H1 (cell line): ENCODE data around the gene PROSER2. TPM values are rescaled to one million over a fixed set of nuclear protein-coding genes. Genes with fewer than 3 reads are reported as not detected.

ENCODE experiments used
- CTCF ChIA-PET: fragments of 300-600 bp; sonication (Branson Sonifier 250); formaldehyde crosslinking; loops from one replicate; lab custom pipeline; 2021; ENCODE audit not compliant: partially characterized antibody; lab: Charles Lee
- POLR2A ChIA-PET: fragments of 300-600 bp; sonication (Branson Sonifier 250); formaldehyde crosslinking; loops from one replicate; lab custom pipeline; 2021; ENCODE audit warnings: inconsistent platforms; ENCODE audit not compliant: partially characterized antibody; lab: Charles Lee
- DNase-seq, 2 experiments: peaks; one replicate each; pipeline versions ENCODE4 v3.0.0 to v3.0.0-alpha.2; 2010 to 2022; ENCODE audit warnings: low spot score in 2 of 2, low read depth in 1 of 2, mixed read lengths in 1 of 2
- FAIRE-seq: peaks from 2 replicates; lab custom pipeline; 2011; peaks lifted over from hg19 to GRCh38; lab: Jason Lieb, UNC
- H2AFZ ChIP-seq: 2 replicates; pipeline ENCODE4 v1.8.1; 2012; ENCODE audit warnings: low read length, inconsistent platforms
- H2AK5ac ChIP-seq: 2 replicates; pipeline ENCODE4 v1.6.1; 2013; ENCODE audit warnings: low read depth, low read length
- H2BK120ac ChIP-seq: replicated peaks from 2 replicates; pipeline ENCODE3; 2013; ENCODE audit warnings: low read depth, low read length, inconsistent platforms
- H2BK12ac ChIP-seq: 2 replicates; pipeline ENCODE4 v1.6.1; 2013; ENCODE audit warnings: low read depth, low read length
- H2BK15ac ChIP-seq: 2 replicates; pipeline ENCODE4 v1.6.1; 2013; ENCODE audit warnings: low read length
- H2BK20ac ChIP-seq: 2 replicates; pipeline ENCODE4 v1.6.1; 2013; ENCODE audit warnings: low read length
- H2BK5ac ChIP-seq: 2 replicates; pipeline ENCODE4 v1.6.1; 2013; ENCODE audit warnings: low read depth, low read length
- H3K14ac ChIP-seq: 2 replicates; pipeline ENCODE4 v1.6.1; 2013; ENCODE audit warnings: inconsistent platforms; ENCODE audit not compliant: insufficient read length
- H3K18ac ChIP-seq: 2 replicates; pipeline ENCODE4 v1.6.1; 2013; ENCODE audit warnings: low read length; ENCODE audit errors: extremely low read depth
- H3K23ac ChIP-seq: 2 replicates; pipeline ENCODE4 v1.6.1; 2013; ENCODE audit warnings: inconsistent platforms; ENCODE audit not compliant: insufficient read length
- H3K23me2 ChIP-seq: 2 replicates; pipeline ENCODE4 v1.6.1; 2013; ENCODE audit warnings: low read depth, low read length
- H3K27ac ChIP-seq: 2 replicates; pipeline ENCODE4 v1.6.1; 2011; ENCODE audit warnings: low read depth, low read length, inconsistent platforms
- H3K27me3 ChIP-seq, 4 experiments: replicated peaks in 1 of 4; 1 replicate in 1 of 4; 2 replicates in 3 of 4; pipeline versions ENCODE4 v1.6.1 to v1.8.1; 2011 to 2013; ENCODE audit warnings: low read length in 3 of 4, mild to moderate bottlenecking in 3 of 4, inconsistent platforms in 2 of 4, mixed read lengths in 2 of 4, moderate library complexity in 1 of 4; ENCODE audit not compliant: control insufficient read depth in 3 of 4, insufficient read depth in 3 of 4; ENCODE audit errors: extremely low read depth in 1 of 4
- H3K36me3 ChIP-seq, 4 experiments: 2 replicates each; pipeline versions ENCODE4 v1.6.1 to v1.8.1; 2011 to 2013; ENCODE audit warnings: mild to moderate bottlenecking in 4 of 4, low read length in 3 of 4, moderate library complexity in 2 of 4, control low read depth in 1 of 4, inconsistent platforms in 1 of 4; ENCODE audit not compliant: insufficient read depth in 4 of 4, control insufficient read depth in 2 of 4
- H3K4ac ChIP-seq: replicated peaks from 2 replicates; pipeline ENCODE3; 2013; ENCODE audit warnings: low read length, low read depth, mixed read lengths, inconsistent platforms; ENCODE audit not compliant: insufficient read length
- H3K4me1 ChIP-seq, 4 experiments: replicated peaks in 1 of 4; 1 replicate in 1 of 4; 2 replicates in 3 of 4; pipeline versions ENCODE4 v1.6.1 to v1.8.1; 2011 to 2013; ENCODE audit warnings: low read length in 3 of 4, inconsistent platforms in 2 of 4, mixed read lengths in 1 of 4; ENCODE audit not compliant: insufficient read depth in 4 of 4, control insufficient read depth in 3 of 4
- H3K4me2 ChIP-seq, 2 experiments: 2 replicates each; pipeline versions ENCODE4 v1.6.1 to v1.8.1; 2011 to 2013; ENCODE audit warnings: low read depth in 2 of 2, low read length in 2 of 2, control low read depth in 1 of 2, inconsistent platforms in 1 of 2, mild to moderate bottlenecking in 1 of 2; ENCODE audit not compliant: insufficient read depth in 1 of 2
- H3K4me3 ChIP-seq, 4 experiments: fragments of 200-600, 300-600 bp in 1 of 4; sonication (generic), shearing (Covaris generic), sonication (Bioruptor Twin) in 1 of 4; 2 replicates each; pipeline versions ENCODE4 v1.5.1 to v1.8.1; 2011 to 2016; ENCODE audit warnings: low read length in 4 of 4, low read depth in 3 of 4, control low read depth in 2 of 4, inconsistent platforms in 2 of 4, mild to moderate bottlenecking in 2 of 4, mixed read lengths in 1 of 4, moderate library complexity in 1 of 4; ENCODE audit not compliant: insufficient read depth in 2 of 4; ENCODE audit errors: extremely low read depth in 1 of 4
- H3K56ac ChIP-seq: replicated peaks from 2 replicates; pipeline ENCODE3; 2013; ENCODE audit warnings: low read depth, mild to moderate bottlenecking, mixed read lengths, low read length, inconsistent platforms; ENCODE audit not compliant: insufficient read length
- H3K79me1 ChIP-seq: 2 replicates; pipeline ENCODE4 v1.6.1; 2013; ENCODE audit warnings: low read depth, low read length, control low read depth
- H3K79me2 ChIP-seq, 2 experiments: 2 replicates each; pipeline versions ENCODE4 v1.6.1 to v1.8.1; 2012 to 2013; ENCODE audit warnings: low read length in 2 of 2, mild to moderate bottlenecking in 2 of 2, inconsistent platforms in 1 of 2; ENCODE audit not compliant: insufficient read depth in 2 of 2, control insufficient read depth in 1 of 2
- H3K9ac ChIP-seq, 4 experiments: replicated peaks in 1 of 4; 1 replicate in 1 of 4; 2 replicates in 3 of 4; pipeline versions ENCODE4 v1.6.1 to v1.8.1; 2011 to 2013; ENCODE audit warnings: low read depth in 3 of 4, low read length in 3 of 4, control low read depth in 2 of 4, mild to moderate bottlenecking in 2 of 4, moderate library complexity in 2 of 4, inconsistent platforms in 1 of 4; ENCODE audit errors: extremely low read depth in 1 of 4
- H3K9me3 ChIP-seq, 2 experiments: 2 replicates each; pipeline versions ENCODE4 v1.6.1 to v1.8.1; 2012 to 2013; ENCODE audit warnings: mild to moderate bottlenecking in 2 of 2, moderate library complexity in 2 of 2, control low read depth in 1 of 2, inconsistent platforms in 1 of 2, low read depth in 1 of 2, low read length in 1 of 2, mixed read lengths in 1 of 2; ENCODE audit not compliant: insufficient read depth in 2 of 2
- H4K20me1 ChIP-seq, 2 experiments: replicated peaks in 1 of 2; 2 replicates each; pipeline versions ENCODE3 to v1.8.1; 2011 to 2013; ENCODE audit warnings: inconsistent platforms in 2 of 2, low read length in 2 of 2, mild to moderate bottlenecking in 1 of 2; ENCODE audit not compliant: insufficient read depth in 2 of 2, control insufficient read depth in 1 of 2
- H4K5ac ChIP-seq: 2 replicates; pipeline ENCODE4 v1.6.1; 2013; ENCODE audit warnings: low read length, low read depth, mixed read lengths, inconsistent platforms; ENCODE audit not compliant: insufficient read length
- H4K8ac ChIP-seq: 2 replicates; pipeline ENCODE4 v1.8.0; 2013; ENCODE audit warnings: mild to moderate bottlenecking, moderate library complexity, low read length, inconsistent platforms; ENCODE audit not compliant: insufficient read depth; ENCODE audit errors: extremely low read depth
- H4K91ac ChIP-seq: replicated peaks from 2 replicates; pipeline ENCODE3; 2013; ENCODE audit warnings: low read length, mixed read lengths, inconsistent platforms; ENCODE audit not compliant: insufficient read length
- ASH2L ChIP-seq: fragments of 200-600, 300-600 bp; sonication (generic); IDR thresholded peaks from one replicate; pipeline ENCODE4 v1.7.1; 2017; ENCODE audit warnings: low read length
- BCL11A ChIP-seq, 2 experiments: IDR thresholded peaks; one replicate each; pipeline ENCODE4 v1.6.1; 2011; ENCODE audit warnings: low read depth in 2 of 2, low read length in 2 of 2, mild to moderate bottlenecking in 2 of 2
- CBX8 ChIP-seq: fragments of 300-800, 300-1000 bp; sonication (generic); IDR thresholded peaks from 2 replicates; pipeline ENCODE4 v1.7.1; 2016; ENCODE audit warnings: low read depth, low read length, borderline replicate concordance
- GABPA ChIP-seq: IDR thresholded peaks from 2 replicates; pipeline ENCODE4 v1.6.1; 2011; ENCODE audit warnings: mild to moderate bottlenecking, low read length, moderate library complexity, borderline replicate concordance; ENCODE audit not compliant: insufficient read depth
- KDM1A ChIP-seq: fragments of 200-600, 300-600 bp; sonication (generic); IDR thresholded peaks from 2 replicates; pipeline ENCODE4 v1.7.1; 2016; ENCODE audit warnings: mild to moderate bottlenecking, low read length, borderline replicate concordance
- MAFK ChIP-seq: IDR thresholded peaks from 2 replicates; pipeline ENCODE4 v1.6.1; 2012; ENCODE audit warnings: low read depth, mild to moderate bottlenecking, improper control_type of control experiment, low read length
- NANOG ChIP-seq: IDR thresholded peaks from 2 replicates; pipeline ENCODE4 v1.6.1; 2011; ENCODE audit warnings: low read length, low read depth, mild to moderate bottlenecking, inconsistent platforms; ENCODE audit not compliant: insufficient read depth, poor library complexity, severe bottlenecking
- PHF8 ChIP-seq: fragments of 200-600 bp; sonication (generic); conservative IDR thresholded peaks from 2 replicates; pipeline ENCODE4 v1.7.1; 2012; ENCODE audit warnings: low read depth, mild to moderate bottlenecking, inconsistent platforms, low read length, moderate library complexity
- POU5F1 ChIP-seq: IDR thresholded peaks from 2 replicates; pipeline ENCODE4 v1.6.1; 2011; ENCODE audit warnings: low read depth, mild to moderate bottlenecking, low read length, moderate library complexity
- RNF2 ChIP-seq: fragments of 200-900, 300-1000 bp; sonication (generic); IDR thresholded peaks from 2 replicates; pipeline ENCODE4 v1.7.1; 2016; ENCODE audit warnings: borderline replicate concordance, low read depth, mild to moderate bottlenecking, antibody characterized with exemption, low read length; ENCODE audit not compliant: poor library complexity, severe bottlenecking; ENCODE audit errors: missing control alignments
- RXRA ChIP-seq: IDR thresholded peaks from 2 replicates; pipeline ENCODE4 v1.6.1; 2011; ENCODE audit warnings: low read depth, mild to moderate bottlenecking, low read length, moderate library complexity; ENCODE audit not compliant: insufficient read depth
- SIX5 ChIP-seq: IDR thresholded peaks from 2 replicates; pipeline ENCODE4 v1.6.1; 2011; ENCODE audit warnings: mild to moderate bottlenecking, low read depth, low read length
- SP1 ChIP-seq: IDR thresholded peaks from 2 replicates; pipeline ENCODE4 v1.6.1; 2011; ENCODE audit warnings: low read depth, low read length
- SUZ12 ChIP-seq: fragments of 200-600 bp; sonication (generic); IDR thresholded peaks from 2 replicates; pipeline ENCODE4 v1.6.1; 2012; ENCODE audit warnings: mild to moderate bottlenecking, inconsistent platforms, low read length, moderate library complexity, mixed read lengths
- WGBS, 2 experiments: shearing (Covaris generic) in 1 of 2; methylation state at CpG; one replicate each; pipeline versions ENCODE4 v1.1.6 to v1.1.7; 2013 to 2015; ENCODE audit warnings: low lambda C conversion rate in 2 of 2, mixed read lengths in 2 of 2, inconsistent platforms in 1 of 2, low coverage in 1 of 2, missing lambda C conversion rate in 1 of 2; ENCODE audit not compliant: insufficient replicate concordance in 2 of 2, insufficient coverage in 1 of 2, insufficient read length in 1 of 2; ENCODE audit errors: extremely low coverage in 1 of 2, missing lambda C conversion rate in 1 of 2; 5-methylcytosine and 5-hydroxymethylcytosine counted together
- polyA plus RNA-seq, 7 experiments: library from polyadenylated mRNA; depleted of rRNA in 3 of 7; stranded (reverse) in 5 of 7; unstranded in 2 of 7; fragments of >200 nt in 5 of 7; fragments of 200-250 nt in 2 of 7; gene quantifications; 1 replicate in 5 of 7; 2 replicates in 1 of 7; 4 replicates in 1 of 7; pipeline versions ENCODE4 v1.2.1 to v1.2.3, GENCODE V29; 2011 to 2013; ENCODE audit warnings: missing spikeins in 2 of 7, mixed read lengths in 2 of 7
- total RNA-seq: library from RNA; stranded (reverse); fragmentation: NEBNext Ultra II Directional; extraction: Animal tissue kit (Norgen Biotek cat#: 25700); gene quantifications from 2 replicates; pipeline ENCODE4 v1.2.1, GENCODE V29; 2021

Gene PROSER2
- total and polyA plus RNA-seq, 2 of the 8 experiments (the other 6 are each of a cell fraction or from before 2014, with no cell fraction given), result 3.9 to 13.7 TPM

DNA sequence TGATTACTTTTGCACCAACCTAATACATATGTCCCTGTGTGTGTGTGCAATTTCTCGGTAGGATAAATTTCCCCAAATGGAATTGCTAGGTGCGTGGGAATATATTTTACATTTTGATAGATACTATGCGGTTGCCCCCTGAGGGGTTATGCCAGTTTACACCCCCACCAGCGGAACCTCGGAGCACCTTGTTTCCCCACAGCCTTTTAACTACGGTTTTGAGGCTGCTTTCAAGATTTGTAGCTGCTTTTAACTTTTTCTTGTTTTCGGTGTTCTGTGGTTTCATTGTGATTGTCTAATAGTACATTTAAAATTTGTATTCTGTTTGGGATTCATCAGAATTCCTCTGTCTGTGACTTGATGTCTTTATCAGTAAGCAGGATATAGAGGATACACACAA is 22.0 kb downstream of the PROSER2 start:
- no peak overlapping the region for H2AFZ ChIP-seq
- peaks cover 2 to 4% of the 10 kb centered on the region in 2 experiments for H4K20me1 ChIP-seq
- no peak overlapping the region for H3K4me2 ChIP-seq
- H3K36me3 ChIP-seq, result no peaks in the 10 kb centered on the region
- no peak overlapping the region for H4K91ac ChIP-seq
- H3K18ac ChIP-seq, result no peak overlapping the region
- no peaks in the 10 kb centered on the region for H3K4me1 ChIP-seq
- POLR2A ChIA-PET, result interaction anchor here (1.3 kb wide), 3 partner anchors 9 to 68 kb away, joined by 3 read pairs; no protein-coding TSS in a partner anchor
- H2BK5ac ChIP-seq, result no peak overlapping the region
- H3K9me3 ChIP-seq, result no peaks in the 10 kb centered on the region
- H3K23me2 ChIP-seq, result no peaks in the 10 kb centered on the region
- CTCF ChIA-PET, result interaction anchor here (0.7 to 2.9 kb wide), 7 partner anchors 8 to 62 kb away, joined by 3 to 15 read pairs (median 6); no protein-coding TSS in a partner anchor
- H4K8ac ChIP-seq, result no peak overlapping the region
- H2BK20ac ChIP-seq, result no peak overlapping the region
- H3K9ac ChIP-seq, result no peak overlapping the region
- no peaks in the 10 kb centered on the region for H3K79me2 ChIP-seq
- H3K56ac ChIP-seq, result no peak overlapping the region
- H3K27ac ChIP-seq, result no peak overlapping the region
- H2BK12ac ChIP-seq, result no peak overlapping the region
- no peak overlapping the region for H3K4ac ChIP-seq
- H2BK15ac ChIP-seq, result no peak overlapping the region
- H3K23ac ChIP-seq, result no peak overlapping the region
- no peak for DNase-seq
- no peaks in the 10 kb centered on the region for H3K27me3 ChIP-seq
- no peak overlapping the region for H2BK120ac ChIP-seq
- no peak overlapping the region for H3K14ac ChIP-seq
- WGBS, 2 experiments, result 91% methylated on average over 7 of the region's 7 CpGs; no CpG with 5 or more reads in 1 of the 2 experiments
- 0 out of 2 replicates have a peak, but pooled peaks cover 2% of the 10 kb centered on the region for H3K79me1 ChIP-seq
- H2AK5ac ChIP-seq, result no peak overlapping the region
- H3K4me3 ChIP-seq, result no peak overlapping the region
- H4K5ac ChIP-seq, result no peak overlapping the region
- no peak for FAIRE-seq
- TF ChIP-seq CBX8, result no peak
- no peak for TF ChIP-seq GABPA
- no peak for TF ChIP-seq SUZ12
- TF ChIP-seq RNF2, result no peak
- no peak for TF ChIP-seq MAFK
- no peak for TF ChIP-seq BCL11A (IDR thresholded peaks at IDR 0.05; ENCODE audit: low read depth in 2 of 2, low read length in 2 of 2)
- no peak for TF ChIP-seq SP1
- TF ChIP-seq RXRA, result no peak
- TF ChIP-seq ASH2L, result no peak
- TF ChIP-seq NANOG, result no peak
- no peak for TF ChIP-seq SIX5
- TF ChIP-seq KDM1A, result no peak
- TF ChIP-seq POU5F1, result no peak
- TF ChIP-seq PHF8, result no peak
